SIG-M5 treated with dmso at 0.1 percent for 504 hours (cell line): Measurements from ENCODE around the gene PJA2.

Experiments
- DNase-seq: peaks from one replicate; lab custom pipeline; 2025; ENCODE audit not compliant: unreplicated experiment; lab: John Stamatoyannopoulos, UW

The PJA2 gene

GRCh38 chr5:109350537-109351270, 59.1 kb downstream of the PJA2 start:
- no peak for DNase-seq

GRCh38 chr5:109349388-109349787, 60.4 kb downstream of the PJA2 start:
- no peak for DNase-seq

- DNase-seq, result no peak
These were observed 62.4 kb downstream of the PJA2 start for GRCh38 chr5:109347252-109347888.

GRCh38 chr5:109345699-109346098, 64.1 kb downstream of the PJA2 start:
- DNase-seq, result no peak

- DNase-seq, result no peak
These were observed 69.4 kb downstream of the PJA2 start for GRCh38 chr5:109340351-109340750.

GRCh38 chr5:109335114-109335513, 74.7 kb downstream of the PJA2 start:
- DNase-seq, result no peak

GRCh38 chr5:109334056-109334455, 75.7 kb downstream of the PJA2 start:
- no peak for DNase-seq

- no peak for DNase-seq
These were observed 80.2 kb downstream of the PJA2 start for GRCh38 chr5:109329333-109330237.

GRCh38 chr5:109328626-109329025, 81.1 kb downstream of the PJA2 start:
- no peak for DNase-seq

GRCh38 chr5:109327570-109327969, 82.2 kb downstream of the PJA2 start:
- no peak for DNase-seq

- no peak for DNase-seq
These were observed 82.9 kb downstream of the PJA2 start for GRCh38 chr5:109326919-109327318.

- no peak for DNase-seq
These were observed 84.3 kb downstream of the PJA2 start for GRCh38 chr5:109325456-109325855.

- peak; percentile 79 for DNase-seq
These were observed 84.8 kb downstream of the PJA2 start for GRCh38 chr5:109324931-109325330.

GRCh38 chr5:109324351-109324750, 85.4 kb downstream of the PJA2 start:
- DNase-seq, result no peak

GRCh38 chr5:109322694-109323093, 87.1 kb downstream of the PJA2 start:
- DNase-seq, result no peak

GRCh38 chr5:109319351-109319750, 90.4 kb downstream of the PJA2 start:
- no peak for DNase-seq

GRCh38 chr5:109318455-109319108, 91.2 kb downstream of the PJA2 start:
- DNase-seq, result peak; percentile 51

- no peak for DNase-seq
These were observed 93.1 kb downstream of the PJA2 start for GRCh38 chr5:109316634-109317033.

GRCh38 chr5:109315245-109315644, 94.5 kb downstream of the PJA2 start:
- no peak for DNase-seq

GRCh38 chr5:109313127-109313526, 96.6 kb downstream of the PJA2 start:
- no peak for DNase-seq

- DNase-seq, result no peak
These were observed 97.1 kb downstream of the PJA2 start for GRCh38 chr5:109312695-109313094.
